Parietal lobe (tissue), 2 donors: Measurements from ENCODE around the gene MTPN. TPM values are rescaled to one million over a fixed set of nuclear protein-coding genes. Genes with fewer than 3 reads are reported as not detected.

Source experiments
- small RNA-seq: library from RNA; depleted of rRNA; stranded (forward); fragments of <200 nt; gene quantifications from one replicate; pipeline ENCODE3, GENCODE V24; 2014; ENCODE audit warnings: low replicate concordance
- total RNA-seq: library from RNA; depleted of rRNA; stranded (reverse); fragments of >200 nt; gene quantifications from one replicate; pipeline ENCODE4 v1.2.3, GENCODE V29; 2014

Gene MTPN, protein sequence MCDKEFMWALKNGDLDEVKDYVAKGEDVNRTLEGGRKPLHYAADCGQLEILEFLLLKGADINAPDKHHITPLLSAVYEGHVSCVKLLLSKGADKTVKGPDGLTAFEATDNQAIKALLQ
- 141 TPM for total RNA-seq

DNA sequence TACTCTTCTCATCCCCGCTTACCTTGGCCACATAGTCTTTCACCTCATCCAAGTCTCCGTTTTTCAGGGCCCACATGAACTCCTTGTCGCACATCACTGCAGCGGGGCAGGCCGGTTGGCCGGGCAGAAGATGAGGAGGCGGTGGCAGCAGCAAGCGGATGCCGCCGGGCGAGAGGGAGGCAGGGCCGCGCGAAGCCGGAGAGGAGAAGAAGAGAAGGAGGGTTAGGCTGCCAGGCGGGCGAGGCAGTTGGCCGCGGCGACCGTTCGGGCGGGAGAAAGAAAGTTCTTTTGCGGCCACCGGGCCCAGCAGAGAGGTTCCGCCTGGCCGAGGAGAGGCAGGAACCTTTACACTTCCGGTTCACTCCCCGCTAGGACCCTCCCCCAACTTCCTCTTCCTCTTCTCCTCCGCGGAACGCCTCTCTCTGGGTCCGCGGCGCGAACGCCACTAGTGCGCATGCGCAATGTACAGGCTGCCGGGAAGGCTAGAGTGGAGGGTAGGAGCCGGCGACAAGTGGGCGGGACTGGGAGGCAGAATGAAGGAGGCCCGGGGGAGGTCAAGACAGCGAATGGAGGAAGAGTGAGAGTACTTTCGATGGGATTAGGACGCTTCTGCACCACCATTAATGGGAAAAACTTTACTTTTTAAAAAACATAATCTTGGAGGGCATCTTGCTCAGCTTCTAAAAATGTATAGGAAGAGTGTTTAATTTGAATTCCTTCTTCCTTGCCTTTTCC, at the start of gene MTPN:
MTPN (minus strand) TSS at position 353 of the 735 bp plus-strand sequence; CDS start at position 94, 259 bp downstream.

Small RNAs within 50 kb of the gene (small RNA-seq; reads per million reads assigned to genes)
- not detected for gene RNU6-223P

Other genes starting within 250 kb of the MTPN start
- gene SLC13A4, start 249.2 kb downstream of the MTPN start, total RNA-seq = 0.63 TPM
- gene FAM180A, start 228.5 kb downstream of the MTPN start, total RNA-seq = not detected